Measurements from ENCODE around the gene WNK4.

Gene WNK4

GRCh38 chr17:42832213-42832933 is 52.0 kb downstream of the WNK4 start:
- peak overlapping the region; percentile 90 for H3K27ac ChIP-seq (replicated peaks)
- no peak for DNase-seq (ENCODE audit: low read depth in 1 of 2, low spot score in 1 of 2)
- peak overlapping the region; percentile 98 for H3K4me3 ChIP-seq (replicated peaks; ENCODE audit: insufficient read depth, low read length)
- H3K27me3 ChIP-seq (ENCODE audit: insufficient read depth, poor library complexity, severe bottlenecking), result no peaks in the 10 kb centered on the region
- TF ChIP-seq, protein P1, sequence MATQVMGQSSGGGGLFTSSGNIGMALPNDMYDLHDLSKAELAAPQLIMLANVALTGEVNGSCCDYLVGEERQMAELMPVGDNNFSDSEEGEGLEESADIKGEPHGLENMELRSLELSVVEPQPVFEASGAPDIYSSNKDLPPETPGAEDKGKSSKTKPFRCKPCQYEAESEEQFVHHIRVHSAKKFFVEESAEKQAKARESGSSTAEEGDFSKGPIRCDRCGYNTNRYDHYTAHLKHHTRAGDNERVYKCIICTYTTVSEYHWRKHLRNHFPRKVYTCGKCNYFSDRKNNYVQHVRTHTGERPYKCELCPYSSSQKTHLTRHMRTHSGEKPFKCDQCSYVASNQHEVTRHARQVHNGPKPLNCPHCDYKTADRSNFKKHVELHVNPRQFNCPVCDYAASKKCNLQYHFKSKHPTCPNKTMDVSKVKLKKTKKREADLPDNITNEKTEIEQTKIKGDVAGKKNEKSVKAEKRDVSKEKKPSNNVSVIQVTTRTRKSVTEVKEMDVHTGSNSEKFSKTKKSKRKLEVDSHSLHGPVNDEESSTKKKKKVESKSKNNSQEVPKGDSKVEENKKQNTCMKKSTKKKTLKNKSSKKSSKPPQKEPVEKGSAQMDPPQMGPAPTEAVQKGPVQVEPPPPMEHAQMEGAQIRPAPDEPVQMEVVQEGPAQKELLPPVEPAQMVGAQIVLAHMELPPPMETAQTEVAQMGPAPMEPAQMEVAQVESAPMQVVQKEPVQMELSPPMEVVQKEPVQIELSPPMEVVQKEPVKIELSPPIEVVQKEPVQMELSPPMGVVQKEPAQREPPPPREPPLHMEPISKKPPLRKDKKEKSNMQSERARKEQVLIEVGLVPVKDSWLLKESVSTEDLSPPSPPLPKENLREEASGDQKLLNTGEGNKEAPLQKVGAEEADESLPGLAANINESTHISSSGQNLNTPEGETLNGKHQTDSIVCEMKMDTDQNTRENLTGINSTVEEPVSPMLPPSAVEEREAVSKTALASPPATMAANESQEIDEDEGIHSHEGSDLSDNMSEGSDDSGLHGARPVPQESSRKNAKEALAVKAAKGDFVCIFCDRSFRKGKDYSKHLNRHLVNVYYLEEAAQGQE (IDR thresholded peaks at IDR 0.05; ENCODE audit: insufficient replicate concordance, low read depth), result no peak
- no peak for TF ChIP-seq GABPA (IDR thresholded peaks at IDR 0.05; ENCODE audit: low read depth)
- no peak for TF ChIP-seq SPI1 (IDR thresholded peaks at IDR 0.05; ENCODE audit: borderline replicate concordance, low read depth)
- no peak for TF ChIP-seq POLR2AphosphoS5 (IDR thresholded peaks at IDR 0.05; ENCODE audit: low read depth)
- TF ChIP-seq CTCF (IDR thresholded peaks at IDR 0.05; ENCODE audit: insufficient read depth, low read length), result no peak

GRCh38 chr17:42832934-42833766 is 52.7 kb downstream of the WNK4 start, which contains the start of gene PSME3:
TSS of gene PSME3 (plus strand) at chr17:42833397. CDS start at chr17:42833632, 235 bp downstream.
- peak within 1 kb of the TSS; percentile 98 for H3K4me3 ChIP-seq (replicated peaks; ENCODE audit: insufficient read depth, low read length)
- peak within 1 kb of the TSS; percentile 90 for H3K27ac ChIP-seq (replicated peaks)
- peak; percentile 77 to 93 for DNase-seq (ENCODE audit: low read depth in 1 of 2, low spot score in 1 of 2)
- TF ChIP-seq CTCF (IDR thresholded peaks at IDR 0.05; ENCODE audit: insufficient read depth, low read length) (no peak), POLR2AphosphoS5 (IDR thresholded peaks at IDR 0.05; ENCODE audit: low read depth) (peak; percentile 95), GABPA (IDR thresholded peaks at IDR 0.05; ENCODE audit: low read depth) (peak; percentile 88), SPI1 (IDR thresholded peaks at IDR 0.05; ENCODE audit: borderline replicate concordance, low read depth) (no peak; the same call in 1 of the 2 replicates)
- TF ChIP-seq, protein P1 (IDR thresholded peaks at IDR 0.05; ENCODE audit: insufficient replicate concordance, low read depth), result peak; percentile 30
- no peaks in the 10 kb centered on the region for H3K27me3 ChIP-seq (ENCODE audit: insufficient read depth, poor library complexity, severe bottlenecking)

DNA sequence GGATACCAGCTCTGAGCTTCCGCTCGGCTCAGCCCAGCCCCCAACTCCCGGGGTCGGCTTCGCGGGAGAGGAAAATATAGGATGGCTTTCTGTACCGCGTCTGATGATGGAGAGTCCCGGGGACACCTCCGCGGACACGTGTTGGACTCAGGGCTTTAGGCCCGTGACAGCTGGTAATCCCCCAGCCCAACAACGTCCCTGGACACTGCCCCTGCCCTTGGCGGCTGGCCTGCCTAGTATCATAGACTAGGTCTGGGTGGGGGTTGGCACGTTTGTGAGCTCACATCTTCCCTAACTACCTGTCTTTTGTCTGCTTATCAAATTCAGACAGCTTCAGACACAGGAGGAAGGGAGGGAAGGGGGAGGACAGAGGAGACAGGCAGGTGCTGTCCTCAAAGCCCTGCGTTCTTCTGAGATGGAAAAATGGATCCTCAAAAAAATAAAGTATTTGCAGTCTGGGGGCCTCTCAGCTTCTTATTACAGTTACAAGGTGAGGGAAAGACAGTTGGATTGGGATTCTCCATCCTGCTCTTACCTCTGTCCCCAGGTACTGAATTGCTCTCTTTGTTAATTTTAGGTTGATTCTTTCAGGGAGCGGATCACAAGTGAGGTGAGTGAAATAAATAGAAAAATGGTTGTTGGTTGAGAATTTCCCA is 53.5 kb downstream of the WNK4 start:
- Histone ChIP-seq H3K27me3 (ENCODE audit: insufficient read depth, poor library complexity, severe bottlenecking) (no peaks in the 10 kb centered on the region), H3K4me3 (replicated peaks; ENCODE audit: insufficient read depth, low read length) (peak overlapping the region; percentile 98), H3K27ac (replicated peaks) (peak overlapping the region; percentile 90)
- DNase-seq (ENCODE audit: low read depth in 1 of 2, low spot score in 1 of 2), result no peak
- TF ChIP-seq SPI1 (IDR thresholded peaks at IDR 0.05; ENCODE audit: borderline replicate concordance, low read depth) (no peak), CTCF (IDR thresholded peaks at IDR 0.05; ENCODE audit: insufficient read depth, low read length) (no peak), POLR2AphosphoS5 (IDR thresholded peaks at IDR 0.05; ENCODE audit: low read depth) (no peak), GABPA (IDR thresholded peaks at IDR 0.05; ENCODE audit: low read depth) (no peak)
